Fibroblast of lung (primary cell): ENCODE data around the gene LSR. TPM values are rescaled to one million over a fixed set of nuclear protein-coding genes. Genes with fewer than 3 reads are reported as not detected.

Experiments used
- DNase-seq, 2 donors: peaks; one replicate each; pipeline versions ENCODE4 v3.0.0 to v3.0.0-alpha.2; 2010; ENCODE audit warnings: low read depth in 2 of 2
- H2AFZ ChIP-seq: 2 replicates; pipeline ENCODE4 v1.5.1; 2012; ENCODE audit warnings: low read length, control low read depth, inconsistent platforms
- H3K27ac ChIP-seq: 2 replicates; pipeline ENCODE4 v1.5.1; 2011; ENCODE audit warnings: low read length, control low read depth; ENCODE audit not compliant: insufficient read depth
- H3K27me3 ChIP-seq: 2 replicates; pipeline ENCODE4 v1.5.1; 2011; ENCODE audit warnings: mild to moderate bottlenecking, low read length; ENCODE audit not compliant: control insufficient read depth, insufficient read depth
- H3K36me3 ChIP-seq: 2 replicates; pipeline ENCODE4 v1.5.1; 2011; ENCODE audit warnings: low read length; ENCODE audit not compliant: control insufficient read depth, insufficient read depth
- H3K4me1 ChIP-seq: 2 replicates; pipeline ENCODE4 v1.5.1; 2011; ENCODE audit warnings: low read length; ENCODE audit not compliant: control insufficient read depth, insufficient read depth; ENCODE audit errors: extremely low read depth
- H3K4me2 ChIP-seq: 2 replicates; pipeline ENCODE4 v1.5.1; 2011; ENCODE audit warnings: low read length, control low read depth; ENCODE audit not compliant: insufficient read depth; ENCODE audit errors: extremely low read depth
- H3K4me3 ChIP-seq, 4 experiments: fragments of 200-600 bp in 1 of 4; sonication (generic) in 1 of 4; replicated peaks in 1 of 4; 2 replicates each; pipeline ENCODE4 v1.5.1; 2011 to 2016; ENCODE audit warnings: low read length in 4 of 4, low read depth in 3 of 4, mild to moderate bottlenecking in 3 of 4, control low read depth in 2 of 4, inconsistent platforms in 1 of 4, mixed read lengths in 1 of 4; ENCODE audit not compliant: insufficient read depth in 1 of 4; ENCODE audit errors: control extremely low read depth in 1 of 4
- H3K79me2 ChIP-seq: 2 replicates; pipeline ENCODE4 v1.5.1; 2012; ENCODE audit warnings: mild to moderate bottlenecking, low read length, inconsistent platforms; ENCODE audit not compliant: control insufficient read depth, insufficient read depth
- H3K9ac ChIP-seq: 2 replicates; pipeline ENCODE4 v1.5.1; 2011; ENCODE audit warnings: mild to moderate bottlenecking, low read length, control low read depth; ENCODE audit not compliant: insufficient read depth
- H3K9me3 ChIP-seq: 2 replicates; pipeline ENCODE4 v1.5.1; 2012; ENCODE audit warnings: low read depth, low read length; ENCODE audit not compliant: control insufficient read depth, insufficient read depth
- H4K20me1 ChIP-seq: 2 replicates; pipeline ENCODE4 v1.5.1; 2011; ENCODE audit warnings: low read length; ENCODE audit not compliant: control insufficient read depth, insufficient read depth; ENCODE audit errors: extremely low read depth
- EZH2 ChIP-seq: IDR thresholded peaks from 2 replicates; pipeline ENCODE4 v1.5.1; 2012; ENCODE audit warnings: low read length, control low read depth, mild to moderate bottlenecking; ENCODE audit errors: missing control alignments
- polyA plus RNA-seq, 2 donors: library from polyadenylated mRNA; depleted of rRNA in 1 of 2; stranded (reverse) in 1 of 2; unstranded in 1 of 2; fragments of >200 nt; gene quantifications; 2 replicates each; pipeline ENCODE4 v1.2.1, GENCODE V29; 2011 to 2012; ENCODE audit warnings: missing spikeins in 1 of 2
- total RNA-seq: library from RNA; depleted of rRNA; stranded (reverse); fragments of >200 nt; gene quantifications from 2 replicates; pipeline ENCODE4 v1.2.1, GENCODE V29; 2014
- TF ChIP-seq, protein P1 (sequence below), 2 donors: IDR thresholded peaks in 1 of 2; conservative IDR thresholded peaks in 1 of 2; 1 replicate in 1 of 2; 2 replicates in 1 of 2; pipeline ENCODE4 v1.5.1; 2011 to 2012; ENCODE audit warnings: low read length in 2 of 2, control low read depth in 1 of 2, inconsistent platforms in 1 of 2, low read depth in 1 of 2, mild to moderate bottlenecking in 1 of 2

The LSR gene
- total and polyA plus RNA-seq, 2 donors (not counting 1 experiment from before 2014, with no cell fraction given): 0.31 to 0.33 TPM

DNA sequence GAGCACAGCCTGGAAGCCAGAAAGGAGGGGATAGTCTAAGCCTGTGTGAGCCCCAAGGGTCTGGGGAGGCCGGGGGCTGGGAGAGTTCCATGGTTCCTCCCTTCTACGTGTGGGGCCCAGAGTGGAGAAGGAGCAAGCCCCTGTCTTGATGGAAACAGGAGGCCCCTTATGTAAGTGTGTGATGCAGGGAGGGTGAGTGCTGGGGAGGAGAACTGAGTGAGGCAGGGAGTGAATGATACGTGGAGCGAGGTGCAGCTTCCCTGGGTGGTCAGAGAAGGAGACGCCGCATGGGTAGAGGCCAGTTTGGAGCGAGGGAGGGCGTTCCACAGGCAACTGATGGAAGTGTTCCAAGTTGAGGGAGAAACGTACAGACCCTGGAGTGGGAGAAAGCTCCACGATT is 59.1 kb downstream of the LSR start:
- Histone ChIP-seq H2AFZ (no peak overlapping the region), H3K4me2 (no peak overlapping the region), H3K27me3 (peaks cover 2% of the 10 kb centered on the region), H3K79me2 (no peaks in the 10 kb centered on the region), H3K4me3 (no peak overlapping the region), H3K27ac (no peak overlapping the region), H4K20me1 (no peaks in the 10 kb centered on the region), H3K9ac (no peak overlapping the region), H3K9me3 (no peaks in the 10 kb centered on the region), H3K36me3 (no peaks in the 10 kb centered on the region), H3K4me1 (no peaks in the 10 kb centered on the region)
- no peak for DNase-seq
- no peak for TF ChIP-seq EZH2
- TF ChIP-seq, protein P1, sequence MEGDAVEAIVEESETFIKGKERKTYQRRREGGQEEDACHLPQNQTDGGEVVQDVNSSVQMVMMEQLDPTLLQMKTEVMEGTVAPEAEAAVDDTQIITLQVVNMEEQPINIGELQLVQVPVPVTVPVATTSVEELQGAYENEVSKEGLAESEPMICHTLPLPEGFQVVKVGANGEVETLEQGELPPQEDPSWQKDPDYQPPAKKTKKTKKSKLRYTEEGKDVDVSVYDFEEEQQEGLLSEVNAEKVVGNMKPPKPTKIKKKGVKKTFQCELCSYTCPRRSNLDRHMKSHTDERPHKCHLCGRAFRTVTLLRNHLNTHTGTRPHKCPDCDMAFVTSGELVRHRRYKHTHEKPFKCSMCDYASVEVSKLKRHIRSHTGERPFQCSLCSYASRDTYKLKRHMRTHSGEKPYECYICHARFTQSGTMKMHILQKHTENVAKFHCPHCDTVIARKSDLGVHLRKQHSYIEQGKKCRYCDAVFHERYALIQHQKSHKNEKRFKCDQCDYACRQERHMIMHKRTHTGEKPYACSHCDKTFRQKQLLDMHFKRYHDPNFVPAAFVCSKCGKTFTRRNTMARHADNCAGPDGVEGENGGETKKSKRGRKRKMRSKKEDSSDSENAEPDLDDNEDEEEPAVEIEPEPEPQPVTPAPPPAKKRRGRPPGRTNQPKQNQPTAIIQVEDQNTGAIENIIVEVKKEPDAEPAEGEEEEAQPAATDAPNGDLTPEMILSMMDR (conservative IDR thresholded peaks at IDR 0.05 in 1 of 2, IDR thresholded peaks at IDR 0.05 in 1 of 2; ENCODE audit: low read depth in 1 of 2, low read length in 2 of 2): no peak

DNA sequence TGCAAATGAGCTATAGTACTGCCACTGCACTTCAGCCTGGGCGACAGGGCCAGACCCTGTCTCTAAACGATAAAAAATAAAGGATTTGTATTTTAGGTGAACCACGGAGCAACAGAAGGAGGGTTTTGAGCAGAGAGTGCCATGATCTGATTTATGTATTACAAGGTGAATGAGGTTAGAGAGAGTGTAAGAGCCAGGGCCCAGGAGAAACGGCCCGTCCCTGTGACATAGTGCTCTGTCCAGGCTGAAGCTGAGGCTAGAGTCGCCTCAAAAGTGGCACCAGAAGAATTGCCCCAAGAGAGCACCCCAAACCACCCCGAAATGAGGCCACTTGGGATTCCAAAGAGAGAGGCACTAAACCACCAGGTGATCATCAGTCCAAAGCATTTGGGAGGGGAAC is 60.1 kb downstream of the LSR start:
- no peaks in the 10 kb centered on the region for H3K4me1 ChIP-seq
- H3K27me3 ChIP-seq: no peaks in the 10 kb centered on the region
- H3K9me3 ChIP-seq: no peaks in the 10 kb centered on the region
- no peak overlapping the region for H3K27ac ChIP-seq
- no peak overlapping the region for H3K9ac ChIP-seq
- no peak for TF ChIP-seq EZH2
- TF ChIP-seq, protein P1 (conservative IDR thresholded peaks at IDR 0.05 in 1 of 2, IDR thresholded peaks at IDR 0.05 in 1 of 2; ENCODE audit: low read depth in 1 of 2, low read length in 2 of 2): no peak
- H3K79me2 ChIP-seq: no peaks in the 10 kb centered on the region
- DNase-seq: no peak
- H3K36me3 ChIP-seq: no peaks in the 10 kb centered on the region
- H2AFZ ChIP-seq: no peak overlapping the region
- H4K20me1 ChIP-seq: no peaks in the 10 kb centered on the region
- H3K4me3 ChIP-seq: no peak overlapping the region
- no peak overlapping the region for H3K4me2 ChIP-seq

- Histone ChIP-seq H3K36me3 (no peaks in the 10 kb centered on the region), H3K79me2 (no peaks in the 10 kb centered on the region), H2AFZ (no peak overlapping the region), H3K4me2 (no peak overlapping the region), H3K27me3 (no peaks in the 10 kb centered on the region), H3K27ac (no peak overlapping the region), H3K4me1 (no peaks in the 10 kb centered on the region), H3K9me3 (no peaks in the 10 kb centered on the region), H3K4me3 (no peak overlapping the region), H4K20me1 (no peaks in the 10 kb centered on the region), H3K9ac (no peak overlapping the region)
- no peak for TF ChIP-seq EZH2
- TF ChIP-seq, protein P1 (conservative IDR thresholded peaks at IDR 0.05 in 1 of 2, IDR thresholded peaks at IDR 0.05 in 1 of 2; ENCODE audit: low read depth in 1 of 2, low read length in 2 of 2): no peak
- DNase-seq: peak; percentile 10 to 25
These were observed 60.9 kb downstream of the LSR start for GRCh38 chr19:35309481-35310279.
